Upper lobe of left lung (tissue), 6 donors: ENCODE data around the gene TECTB. TPM values are rescaled to one million over a fixed set of nuclear protein-coding genes. Genes with fewer than 3 reads are reported as not detected.

Source experiments
- ATAC-seq, 2 donors: fragments of 200-7000 bp; cut with Tn5 transposase; one replicate each; pipeline ENCODE4 v1.9.1; 2022; ENCODE audit warnings: mild to moderate bottlenecking in 2 of 2, moderate library complexity in 2 of 2; ENCODE audit not compliant: low FRiP score in 2 of 2
- DNase-seq, 2 donors: peaks; one replicate each; pipeline ENCODE4 v3.0.0-alpha.2; 2019 to 2020
- H3K27ac ChIP-seq, 4 donors: fragments of 200-600 bp; sonication (generic); one replicate each; pipeline ENCODE4 v1.5.1; 2016 to 2019
- H3K27me3 ChIP-seq, 4 donors: fragments of 200-600 bp; sonication (generic); one replicate each; pipeline ENCODE4 v1.5.1; 2017 to 2019
- H3K36me3 ChIP-seq, 4 donors: fragments of 200-600 bp; sonication (generic); one replicate each; pipeline ENCODE4 v1.5.1; 2016 to 2019
- H3K4me1 ChIP-seq, 4 donors: fragments of 200-600 bp; sonication (generic); one replicate each; pipeline ENCODE4 v1.5.1; 2018 to 2019
- H3K4me3 ChIP-seq, 4 donors: fragments of 200-600 bp; sonication (generic); one replicate each; pipeline ENCODE4 v1.5.1; 2017 to 2019; ENCODE audit warnings: mild to moderate bottlenecking in 2 of 4, moderate library complexity in 1 of 4
- H3K9me3 ChIP-seq, 4 donors: fragments of 200-600 bp; sonication (generic); one replicate each; pipeline ENCODE4 v1.5.1; 2018 to 2019
- EP300 ChIP-seq, 4 donors: sonication (generic); formaldehyde crosslinking; IDR thresholded peaks; one replicate each; pipeline ENCODE4 v1.5.1; 2017; ENCODE audit warnings: antibody characterized with exemption in 4 of 4, control low read depth in 2 of 4
- POLR2A ChIP-seq, 4 donors: fragments of 450-650 bp; IDR thresholded peaks; one replicate each; pipeline ENCODE4 v1.5.1; 2016 to 2017; ENCODE audit warnings: antibody characterized with exemption in 4 of 4, mild to moderate bottlenecking in 2 of 4
- POLR2AphosphoS5 ChIP-seq, 2 donors: sonication (generic); formaldehyde crosslinking; IDR thresholded peaks; one replicate each; pipeline ENCODE4 v1.5.1; 2017; ENCODE audit warnings: antibody characterized with exemption in 2 of 2
- WGBS, 2 donors: methylation state at CpG; one replicate each; pipeline ENCODE4 v1.1.5; 2017 to 2018; 5-methylcytosine and 5-hydroxymethylcytosine counted together
- total RNA-seq, 6 donors: library from RNA; depleted of rRNA in 4 of 6; stranded (reverse); fragments of >200 nt in 4 of 6; gene quantifications; one replicate each; pipeline versions ENCODE4 v1.1.0 to v1.2.1, GENCODE V29; 2016 to 2021
- TF ChIP-seq, protein P1 (sequence below), 6 experiments: fragments of 450-650 bp in 4 of 6; fragments of 200-600 bp in 2 of 6; sonication (generic) in 2 of 6; IDR thresholded peaks; one replicate each; pipeline ENCODE4 v1.5.1; 2016 to 2019; ENCODE audit warnings: antibody characterized with exemption in 6 of 6
- donor health status: DM: no; HTN: no; CAD: no; lungs with moderate emphysema.
- donor health status: DM: no; HTN: yes; CAD: no; lungs with severe emphysema.

Gene TECTB
- total RNA-seq, 6 donors from 2014 or later = not detected

DNA sequence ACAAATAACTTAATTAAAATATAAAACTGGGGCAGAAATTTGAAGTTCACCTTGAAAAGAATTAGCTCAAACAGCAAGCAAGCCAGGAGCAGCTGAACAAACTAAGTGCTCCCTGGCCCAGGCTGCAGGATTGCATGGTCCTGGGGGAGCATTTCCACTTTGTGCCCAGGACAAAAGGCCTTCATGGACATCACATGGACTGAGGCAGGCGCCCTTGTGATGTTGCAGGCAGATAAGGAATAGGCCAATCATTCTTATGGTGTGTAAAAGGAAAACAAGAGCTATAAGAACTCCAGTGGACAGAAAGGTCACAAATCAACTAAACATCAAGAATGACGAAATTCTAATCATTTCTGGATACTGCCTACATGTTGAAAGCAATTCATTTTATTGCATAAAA lies 17.5 kb upstream of the TECTB start:
- Histone ChIP-seq H3K27ac (no peak overlapping the region), H3K27me3 (no peaks in the 10 kb centered on the region), H3K9me3 (no peaks in the 10 kb centered on the region), H3K4me3 (no peak overlapping the region), H3K4me1 (peaks cover 0 to 15% (median 2%) of the 10 kb centered on the region in 4 donors), H3K36me3 (no peaks in the 10 kb centered on the region)
- TF ChIP-seq POLR2AphosphoS5 (IDR thresholded peaks at IDR 0.05) = no peak
- no peak for TF ChIP-seq POLR2A (IDR thresholded peaks at IDR 0.05)
- TF ChIP-seq, protein P1, sequence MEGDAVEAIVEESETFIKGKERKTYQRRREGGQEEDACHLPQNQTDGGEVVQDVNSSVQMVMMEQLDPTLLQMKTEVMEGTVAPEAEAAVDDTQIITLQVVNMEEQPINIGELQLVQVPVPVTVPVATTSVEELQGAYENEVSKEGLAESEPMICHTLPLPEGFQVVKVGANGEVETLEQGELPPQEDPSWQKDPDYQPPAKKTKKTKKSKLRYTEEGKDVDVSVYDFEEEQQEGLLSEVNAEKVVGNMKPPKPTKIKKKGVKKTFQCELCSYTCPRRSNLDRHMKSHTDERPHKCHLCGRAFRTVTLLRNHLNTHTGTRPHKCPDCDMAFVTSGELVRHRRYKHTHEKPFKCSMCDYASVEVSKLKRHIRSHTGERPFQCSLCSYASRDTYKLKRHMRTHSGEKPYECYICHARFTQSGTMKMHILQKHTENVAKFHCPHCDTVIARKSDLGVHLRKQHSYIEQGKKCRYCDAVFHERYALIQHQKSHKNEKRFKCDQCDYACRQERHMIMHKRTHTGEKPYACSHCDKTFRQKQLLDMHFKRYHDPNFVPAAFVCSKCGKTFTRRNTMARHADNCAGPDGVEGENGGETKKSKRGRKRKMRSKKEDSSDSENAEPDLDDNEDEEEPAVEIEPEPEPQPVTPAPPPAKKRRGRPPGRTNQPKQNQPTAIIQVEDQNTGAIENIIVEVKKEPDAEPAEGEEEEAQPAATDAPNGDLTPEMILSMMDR (IDR thresholded peaks at IDR 0.05) = no peak
- no peak for TF ChIP-seq EP300 (IDR thresholded peaks at IDR 0.05)
- no peak for DNase-seq
- 53 to 70% methylated on average over 2 of the region's 2 CpGs for WGBS, 2 donors
- ATAC-seq = no peak

GRCh38 chr10:112269266-112269665 lies 13.9 kb upstream of the TECTB start:
- Histone ChIP-seq H3K27me3 (no peaks in the 10 kb centered on the region), H3K4me3 (no peak overlapping the region), H3K4me1 (no peaks in the 10 kb centered on the region), H3K9me3 (no peaks in the 10 kb centered on the region), H3K36me3 (no peaks in the 10 kb centered on the region), H3K27ac (no peak overlapping the region)
- TF ChIP-seq POLR2AphosphoS5 (IDR thresholded peaks at IDR 0.05) (no peak), POLR2A (IDR thresholded peaks at IDR 0.05) (no peak), EP300 (IDR thresholded peaks at IDR 0.05) (no peak)
- TF ChIP-seq, protein P1 (IDR thresholded peaks at IDR 0.05) = no peak
- ATAC-seq = no peak
- DNase-seq = no peak

DNA sequence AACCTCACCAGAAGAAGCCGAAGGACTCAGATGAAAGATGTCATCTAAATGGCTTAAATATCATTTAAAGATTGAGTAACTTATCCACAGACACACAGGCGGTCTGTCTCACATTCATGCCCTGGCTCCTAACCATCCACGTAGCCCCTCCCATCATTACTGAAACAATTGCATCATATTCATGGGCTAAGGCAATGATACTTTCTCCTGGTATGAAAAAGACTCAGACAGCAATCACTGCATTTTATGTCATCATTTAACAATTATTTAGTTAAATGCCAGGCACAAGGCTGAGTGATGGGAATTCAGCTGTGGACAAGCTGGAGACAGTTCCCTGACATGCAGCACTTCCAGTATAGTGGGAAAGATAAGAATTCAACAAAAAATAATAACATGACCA lies 11.2 kb upstream of the TECTB start:
- TF ChIP-seq, protein P1 (IDR thresholded peaks at IDR 0.05) = no peak
- TF ChIP-seq EP300 (IDR thresholded peaks at IDR 0.05) (no peak), POLR2AphosphoS5 (IDR thresholded peaks at IDR 0.05) (no peak), POLR2A (IDR thresholded peaks at IDR 0.05) (no peak)
- ATAC-seq = peak in 1 of 2 donors; percentile 73
- Histone ChIP-seq H3K36me3 (no peaks in the 10 kb centered on the region), H3K27ac (no peak overlapping the region), H3K27me3 (no peaks in the 10 kb centered on the region), H3K4me3 (no peak overlapping the region), H3K4me1 (no peaks in the 10 kb centered on the region), H3K9me3 (no peaks in the 10 kb centered on the region)
- DNase-seq = no peak
- WGBS, 2 donors = 77 to 84% methylated on average over 3 of the region's 3 CpGs

- ATAC-seq = no peak
- H3K27ac ChIP-seq = no peak overlapping the region
- H3K4me3 ChIP-seq = no peak overlapping the region
- TF ChIP-seq EP300 (IDR thresholded peaks at IDR 0.05) (no peak), POLR2AphosphoS5 (IDR thresholded peaks at IDR 0.05) (no peak), POLR2A (IDR thresholded peaks at IDR 0.05) (no peak)
- TF ChIP-seq, protein P1 (IDR thresholded peaks at IDR 0.05) = no peak
- no peaks in the 10 kb centered on the region for H3K27me3 ChIP-seq
- no peaks in the 10 kb centered on the region for H3K4me1 ChIP-seq
- no peaks in the 10 kb centered on the region for H3K9me3 ChIP-seq
- no peak for DNase-seq
- 72 to 81% methylated on average over 5 of the region's 5 CpGs for WGBS, 2 donors
- no peaks in the 10 kb centered on the region for H3K36me3 ChIP-seq
Measured at GRCh38 chr10:112274831-112275230, 8.4 kb upstream of the TECTB start.

GRCh38 chr10:112275512-112276245 lies 7.5 kb upstream of the TECTB start:
- WGBS, 2 donors = 45 to 79% methylated on average over 4 of the region's 4 CpGs
- TF ChIP-seq EP300 (IDR thresholded peaks at IDR 0.05) (no peak), POLR2AphosphoS5 (IDR thresholded peaks at IDR 0.05) (no peak), POLR2A (IDR thresholded peaks at IDR 0.05) (no peak)
- TF ChIP-seq, protein P1 (IDR thresholded peaks at IDR 0.05) = no peak
- Histone ChIP-seq H3K4me3 (no peak overlapping the region), H3K27ac (no peak overlapping the region), H3K27me3 (no peaks in the 10 kb centered on the region), H3K36me3 (no peaks in the 10 kb centered on the region), H3K9me3 (no peaks in the 10 kb centered on the region), H3K4me1 (no peaks in the 10 kb centered on the region)
- ATAC-seq (no peak), DNase-seq (no peak)
